Measurements from ENCODE around the gene RARS2.
"Not testable (repeated sequence)": the region's sequence is repeated elsewhere in the genome, so short reads cannot be mapped to it uniquely, and the experiment has no call there.

RARS2 gene

DNA sequence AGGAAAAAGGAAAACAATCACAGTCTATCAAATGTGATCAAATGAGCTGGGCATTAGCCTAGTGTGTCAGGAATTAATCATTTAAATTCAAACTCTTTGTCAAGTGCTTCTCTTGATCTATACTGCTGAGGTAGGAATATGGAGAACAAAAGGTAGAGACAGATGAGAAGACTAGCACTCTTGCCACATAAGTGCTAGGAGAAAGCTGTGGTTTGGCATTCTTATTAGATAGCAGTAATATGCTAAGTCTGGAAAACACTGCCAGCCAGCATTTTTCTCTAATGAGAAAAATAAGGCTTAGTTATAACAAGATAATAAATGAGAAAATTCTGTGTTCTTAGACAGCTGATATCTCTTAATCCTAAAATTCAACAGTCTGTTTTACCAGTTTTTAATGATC is 39.1 kb upstream of the RARS2 start:
- H3K27ac ChIP-seq, result no peak overlapping the region
- no peaks in the 10 kb centered on the region for H3K36me3 ChIP-seq (replicated peaks)
- DNase-seq, result no peak
- no peak overlapping the region for H3K4me3 ChIP-seq (ENCODE audit: low read depth, low read length)
- no peaks in the 10 kb centered on the region for H3K27me3 ChIP-seq (replicated peaks)
- in situ Hi-C loops (cut with HindIII; ENCODE audit: low pct_ligation_motif_present, low sequenced_read_pairs), result no loop called here
- TF ChIP-seq CTCF (IDR thresholded peaks at IDR 0.05; ENCODE audit: low read depth, low read length, missing control alignments), result no peak

- H3K36me3 ChIP-seq (replicated peaks), result no peaks in the 10 kb centered on the region
- TF ChIP-seq CTCF (IDR thresholded peaks at IDR 0.05; ENCODE audit: low read depth, low read length, missing control alignments), result no peak
- no peak overlapping the region for H3K27ac ChIP-seq
- no peaks in the 10 kb centered on the region for H3K27me3 ChIP-seq (replicated peaks)
- H3K4me3 ChIP-seq (ENCODE audit: low read depth, low read length), result no peak overlapping the region
- DNase-seq, result no peak
- in situ Hi-C loops (cut with HindIII; ENCODE audit: low pct_ligation_motif_present, low sequenced_read_pairs), result no loop called here
Observed at GRCh38 chr6:87628424-87628823, 38.6 kb upstream of the RARS2 start.

GRCh38 chr6:87623248-87623647 is 33.5 kb upstream of the RARS2 start:
- in situ Hi-C loops (cut with HindIII; ENCODE audit: low pct_ligation_motif_present, low sequenced_read_pairs), result no loop called here
- peak; percentile 15 for DNase-seq
- no peak for TF ChIP-seq CTCF (IDR thresholded peaks at IDR 0.05; ENCODE audit: low read depth, low read length, missing control alignments)

GRCh38 chr6:87618531-87618930 is 28.7 kb upstream of the RARS2 start:
- no peak overlapping the region for H3K4me3 ChIP-seq (ENCODE audit: low read depth, low read length)
- H3K27me3 ChIP-seq (replicated peaks), result no peaks in the 10 kb centered on the region
- in situ Hi-C loops (cut with HindIII; ENCODE audit: low pct_ligation_motif_present, low sequenced_read_pairs), result no loop called here
- no peak overlapping the region for H3K27ac ChIP-seq
- no peak for DNase-seq
- H3K36me3 ChIP-seq (replicated peaks), result peaks cover 9% of the 10 kb centered on the region
- TF ChIP-seq CTCF (IDR thresholded peaks at IDR 0.05; ENCODE audit: low read depth, low read length, missing control alignments), result no peak

More at GRCh38 chr6:87623248-87623647, 33.5 kb upstream of the RARS2 start:
- Histone ChIP-seq H3K36me3 (replicated peaks) (peaks cover 2% of the 10 kb centered on the region), H3K4me3 (ENCODE audit: low read depth, low read length) (no peak overlapping the region), H3K27ac (no peak overlapping the region), H3K27me3 (replicated peaks) (no peaks in the 10 kb centered on the region)

GRCh38 chr6:87617405-87617804 is 27.6 kb upstream of the RARS2 start:
- no peak for TF ChIP-seq CTCF (IDR thresholded peaks at IDR 0.05; ENCODE audit: low read depth, low read length, missing control alignments)
- Histone ChIP-seq H3K36me3 (replicated peaks) (peaks cover 16% of the 10 kb centered on the region), H3K27ac (no peak overlapping the region), H3K4me3 (ENCODE audit: low read depth, low read length) (no peak overlapping the region), H3K27me3 (replicated peaks) (no peaks in the 10 kb centered on the region)
- in situ Hi-C loops (cut with HindIII; ENCODE audit: low pct_ligation_motif_present, low sequenced_read_pairs), result no loop called here
- DNase-seq, result no peak

DNA sequence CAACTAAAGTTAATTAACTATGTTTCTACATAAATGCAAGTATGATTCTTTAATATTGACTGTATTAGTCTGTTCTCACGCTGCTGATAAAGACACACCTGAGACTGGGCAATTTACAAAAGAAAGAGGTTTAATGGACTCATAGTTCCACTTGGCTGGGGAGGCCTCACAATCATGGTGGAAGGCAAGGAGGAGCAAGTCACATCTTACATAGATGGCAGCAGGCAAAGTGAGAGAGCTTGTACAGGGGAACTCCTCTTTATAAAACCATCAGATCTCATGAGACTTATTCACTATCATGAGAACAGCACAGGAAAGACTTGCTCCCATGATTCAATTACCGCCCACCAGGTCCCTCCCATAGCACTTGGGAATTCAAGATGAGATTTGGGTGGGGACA is 23.2 kb upstream of the RARS2 start:
- not testable (repeated sequence) for DNase-seq
- peaks cover 20% of the 10 kb centered on the region for H3K36me3 ChIP-seq (replicated peaks)

More for the DNA sequence above, 23.2 kb upstream of the RARS2 start:
- in situ Hi-C loops (cut with HindIII; ENCODE audit: low pct_ligation_motif_present, low sequenced_read_pairs); H3K4me3 ChIP-seq (ENCODE audit: low read depth, low read length); H3K27me3 ChIP-seq (replicated peaks); H3K27ac ChIP-seq: not testable (repeated sequence)

Data from brain microvascular endothelial cell (primary cell).